ENCODE data around the gene TFIP11.

The TFIP11 gene

GRCh38 chr22:26453812-26454500, 58.3 kb downstream of the TFIP11 start:
- Histone ChIP-seq H3K9me3 (replicated peaks; ENCODE audit: low read length) (no peaks in the 10 kb centered on the region), H3K4me3 (ENCODE audit: low read length) (no peak overlapping the region), H3K4me2 (ENCODE audit: low read length) (no peak overlapping the region), H3K36me3 (ENCODE audit: insufficient read depth, low read length) (peaks cover 34% of the 10 kb centered on the region), H3K27me3 (ENCODE audit: control insufficient read depth, insufficient read depth, low read length) (no peaks in the 10 kb centered on the region), H3K9ac (ENCODE audit: low read depth, low read length) (no peak overlapping the region), H3K4me1 (ENCODE audit: control insufficient read depth, insufficient read depth, low read length) (no peaks in the 10 kb centered on the region)

DNA sequence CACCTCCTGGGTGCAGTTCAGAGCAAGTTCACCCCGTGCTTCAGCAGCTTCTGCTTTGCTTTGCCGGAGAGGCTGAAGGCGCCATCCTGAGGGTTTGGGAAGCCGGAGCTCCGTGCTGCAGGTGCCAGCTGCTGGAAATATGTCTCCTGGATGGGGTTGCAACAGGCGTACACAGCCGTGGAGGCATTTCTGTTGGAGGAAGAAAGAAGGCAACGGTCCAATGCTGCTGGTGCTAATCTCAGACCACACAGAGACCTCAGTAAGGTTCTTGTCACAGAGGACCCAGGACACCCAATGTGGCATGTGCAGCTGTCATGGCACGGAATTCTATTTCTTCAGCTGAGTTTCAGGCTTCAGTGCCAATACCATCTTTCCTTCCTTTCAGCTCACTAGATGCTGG, 59.1 kb downstream of the TFIP11 start:
- Histone ChIP-seq H3K4me3 (ENCODE audit: low read length) (no peak overlapping the region), H3K27me3 (ENCODE audit: control insufficient read depth, insufficient read depth, low read length) (no peaks in the 10 kb centered on the region), H3K4me1 (ENCODE audit: control insufficient read depth, insufficient read depth, low read length) (no peaks in the 10 kb centered on the region), H3K9me3 (replicated peaks; ENCODE audit: low read length) (no peaks in the 10 kb centered on the region), H3K36me3 (ENCODE audit: insufficient read depth, low read length) (peaks cover 31% of the 10 kb centered on the region), H3K9ac (ENCODE audit: low read depth, low read length) (no peak overlapping the region), H3K4me2 (ENCODE audit: low read length) (no peak overlapping the region)

DNA sequence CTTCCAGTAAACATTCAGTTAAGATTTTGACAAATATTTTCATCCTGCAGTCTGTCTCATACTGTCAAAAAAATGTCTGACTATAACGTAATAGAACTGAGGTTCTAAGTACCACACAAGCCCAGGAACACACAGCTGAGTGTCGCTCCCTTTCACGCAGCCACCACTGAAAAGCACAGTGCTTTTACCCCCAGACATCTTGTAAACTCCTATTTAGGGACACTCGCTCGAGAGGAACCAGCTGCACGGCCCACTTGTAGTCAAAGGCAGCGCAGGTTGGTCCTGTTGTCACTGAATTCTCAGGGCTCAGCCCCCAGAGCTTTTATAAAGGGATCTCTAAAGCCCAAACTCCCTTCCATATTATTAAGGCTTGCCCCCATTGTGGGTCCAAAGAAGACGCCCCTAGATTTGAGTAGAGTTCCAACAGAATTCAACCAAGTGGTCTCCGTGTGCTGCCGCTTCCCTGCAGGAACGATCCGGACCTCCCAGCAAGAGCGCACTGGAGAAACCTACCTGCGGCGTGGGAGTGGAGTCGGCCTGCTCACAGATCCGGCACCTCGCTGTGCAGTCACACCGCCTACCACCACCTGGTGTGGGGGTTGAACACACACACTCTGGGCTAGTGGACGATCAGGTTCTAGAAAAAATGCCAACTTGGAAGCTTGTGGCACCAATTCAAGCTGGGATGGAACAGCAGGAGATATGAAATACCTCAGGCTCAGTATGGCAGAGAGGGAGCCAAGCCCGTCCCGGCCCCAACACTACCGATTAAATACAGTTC, 59.8 kb downstream of the TFIP11 start:
- Histone ChIP-seq H3K4me3 (ENCODE audit: low read length) (no peak overlapping the region), H3K4me1 (ENCODE audit: control insufficient read depth, insufficient read depth, low read length) (no peaks in the 10 kb centered on the region), H3K9me3 (replicated peaks; ENCODE audit: low read length) (no peaks in the 10 kb centered on the region), H3K27me3 (ENCODE audit: control insufficient read depth, insufficient read depth, low read length) (no peaks in the 10 kb centered on the region), H3K36me3 (ENCODE audit: insufficient read depth, low read length) (peaks cover 31% of the 10 kb centered on the region), H3K4me2 (ENCODE audit: low read length) (no peak overlapping the region), H3K9ac (ENCODE audit: low read depth, low read length) (no peak overlapping the region)

- no peaks in the 10 kb centered on the region for H3K9me3 ChIP-seq (replicated peaks; ENCODE audit: low read length)
- peaks cover 4% of the 10 kb centered on the region for H3K27me3 ChIP-seq (ENCODE audit: control insufficient read depth, insufficient read depth, low read length)
- H3K4me3 ChIP-seq (ENCODE audit: low read length): no peak overlapping the region
- no peaks in the 10 kb centered on the region for H3K4me1 ChIP-seq (ENCODE audit: control insufficient read depth, insufficient read depth, low read length)
- H3K9ac ChIP-seq (ENCODE audit: low read depth, low read length): no peak overlapping the region
- peaks cover 31% of the 10 kb centered on the region for H3K36me3 ChIP-seq (ENCODE audit: insufficient read depth, low read length)
- no peak overlapping the region for H3K4me2 ChIP-seq (ENCODE audit: low read length)
Measured at GRCh38 chr22:26450453-26451185, 61.7 kb downstream of the TFIP11 start.

DNA sequence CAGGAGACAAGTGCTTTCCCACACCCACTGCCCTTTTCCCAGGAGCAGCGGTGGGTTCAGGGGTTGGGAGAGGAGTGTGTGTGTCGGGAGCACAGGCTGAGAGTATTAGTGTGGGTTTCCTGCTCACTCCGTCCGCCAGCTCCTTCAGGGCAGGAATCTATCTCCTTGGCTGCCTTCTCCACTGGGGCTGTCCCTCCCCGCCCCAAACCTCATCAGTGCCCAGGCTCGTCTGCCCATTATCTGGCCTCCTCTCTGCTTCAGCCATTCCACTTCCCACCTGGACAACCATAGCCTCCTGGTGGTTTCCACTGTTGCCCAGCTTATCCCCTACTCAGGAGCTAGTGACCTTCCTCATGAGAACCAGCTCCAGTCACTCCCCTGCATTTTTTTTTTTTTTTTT, 63.3 kb downstream of the TFIP11 start:
- H3K4me1 ChIP-seq (ENCODE audit: control insufficient read depth, insufficient read depth, low read length): no peaks in the 10 kb centered on the region
- no peak overlapping the region for H3K4me3 ChIP-seq (ENCODE audit: low read length)
- H3K27me3 ChIP-seq (ENCODE audit: control insufficient read depth, insufficient read depth, low read length): peaks cover 4% of the 10 kb centered on the region
- H3K36me3 ChIP-seq (ENCODE audit: insufficient read depth, low read length): peaks cover 28% of the 10 kb centered on the region
- H3K4me2 ChIP-seq (ENCODE audit: low read length): no peak overlapping the region
- no peaks in the 10 kb centered on the region for H3K9me3 ChIP-seq (replicated peaks; ENCODE audit: low read length)
- no peak overlapping the region for H3K9ac ChIP-seq (ENCODE audit: low read depth, low read length)

GRCh38 chr22:26448334-26448733, 63.9 kb downstream of the TFIP11 start:
- Histone ChIP-seq H3K4me1 (ENCODE audit: control insufficient read depth, insufficient read depth, low read length) (no peaks in the 10 kb centered on the region), H3K9ac (ENCODE audit: low read depth, low read length) (no peak overlapping the region), H3K4me3 (ENCODE audit: low read length) (no peak overlapping the region), H3K4me2 (ENCODE audit: low read length) (no peak overlapping the region), H3K36me3 (ENCODE audit: insufficient read depth, low read length) (peaks cover 22% of the 10 kb centered on the region), H3K27me3 (ENCODE audit: control insufficient read depth, insufficient read depth, low read length) (peaks cover 4% of the 10 kb centered on the region), H3K9me3 (replicated peaks; ENCODE audit: low read length) (no peaks in the 10 kb centered on the region)

- Histone ChIP-seq H3K9me3 (replicated peaks; ENCODE audit: low read length) (no peaks in the 10 kb centered on the region), H3K4me3 (ENCODE audit: low read length) (no peak overlapping the region), H3K9ac (ENCODE audit: low read depth, low read length) (no peak overlapping the region), H3K36me3 (ENCODE audit: insufficient read depth, low read length) (peaks cover 17% of the 10 kb centered on the region), H3K4me2 (ENCODE audit: low read length) (no peak overlapping the region), H3K4me1 (ENCODE audit: control insufficient read depth, insufficient read depth, low read length) (no peaks in the 10 kb centered on the region), H3K27me3 (ENCODE audit: control insufficient read depth, insufficient read depth, low read length) (peaks cover 4% of the 10 kb centered on the region)
Measured at GRCh38 chr22:26447584-26448329, 64.5 kb downstream of the TFIP11 start.

DNA sequence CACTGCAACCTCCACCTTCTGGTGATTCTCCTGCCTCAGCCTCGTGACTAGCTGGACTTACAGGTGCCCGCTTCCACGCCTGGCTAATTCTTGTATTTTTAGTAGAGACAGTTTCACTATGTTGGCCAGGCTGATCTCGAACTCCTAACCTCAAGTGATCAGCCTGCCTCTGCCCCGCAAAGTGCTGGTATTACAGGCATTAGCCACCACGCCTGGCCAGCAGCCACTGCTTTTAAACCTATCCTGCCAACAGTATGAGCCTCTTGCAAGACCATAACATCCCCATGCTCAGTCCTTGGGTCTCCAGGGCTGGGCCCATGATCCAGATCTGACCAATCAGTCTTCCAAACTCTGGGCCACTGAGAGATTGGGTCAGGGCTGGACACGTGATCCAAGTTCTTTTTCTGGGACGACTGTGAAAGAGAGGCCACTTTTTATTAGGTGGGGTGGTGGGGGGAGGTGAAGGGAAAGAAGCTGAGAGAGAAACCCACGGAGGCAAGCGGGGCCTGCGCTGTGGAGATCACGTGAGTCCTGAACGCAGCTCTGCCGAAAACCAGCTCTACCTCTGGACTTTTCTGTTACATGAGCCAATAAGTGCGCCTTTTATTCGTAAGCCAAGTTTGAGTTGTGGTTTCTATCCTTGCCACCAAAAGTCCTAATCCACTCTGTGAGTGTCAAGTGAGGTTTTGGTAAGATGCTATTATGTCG, 65.3 kb downstream of the TFIP11 start:
- Histone ChIP-seq H3K27me3 (ENCODE audit: control insufficient read depth, insufficient read depth, low read length) (peaks cover 4% of the 10 kb centered on the region), H3K36me3 (ENCODE audit: insufficient read depth, low read length) (peaks cover 14% of the 10 kb centered on the region), H3K9ac (ENCODE audit: low read depth, low read length) (no peak overlapping the region), H3K4me2 (ENCODE audit: low read length) (no peak overlapping the region), H3K4me3 (ENCODE audit: low read length) (no peak overlapping the region), H3K4me1 (ENCODE audit: control insufficient read depth, insufficient read depth, low read length) (no peaks in the 10 kb centered on the region), H3K9me3 (replicated peaks; ENCODE audit: low read length) (no peaks in the 10 kb centered on the region)

GRCh38 chr22:26445577-26446275, 66.5 kb downstream of the TFIP11 start:
- H3K4me3 ChIP-seq (ENCODE audit: low read length): no peak overlapping the region
- no peak overlapping the region for H3K9ac ChIP-seq (ENCODE audit: low read depth, low read length)
- H3K36me3 ChIP-seq (ENCODE audit: insufficient read depth, low read length): peaks cover 3% of the 10 kb centered on the region
- no peak overlapping the region for H3K4me2 ChIP-seq (ENCODE audit: low read length)
- H3K4me1 ChIP-seq (ENCODE audit: control insufficient read depth, insufficient read depth, low read length): no peaks in the 10 kb centered on the region
- no peaks in the 10 kb centered on the region for H3K9me3 ChIP-seq (replicated peaks; ENCODE audit: low read length)
- peaks cover 4% of the 10 kb centered on the region for H3K27me3 ChIP-seq (ENCODE audit: control insufficient read depth, insufficient read depth, low read length)

DNA sequence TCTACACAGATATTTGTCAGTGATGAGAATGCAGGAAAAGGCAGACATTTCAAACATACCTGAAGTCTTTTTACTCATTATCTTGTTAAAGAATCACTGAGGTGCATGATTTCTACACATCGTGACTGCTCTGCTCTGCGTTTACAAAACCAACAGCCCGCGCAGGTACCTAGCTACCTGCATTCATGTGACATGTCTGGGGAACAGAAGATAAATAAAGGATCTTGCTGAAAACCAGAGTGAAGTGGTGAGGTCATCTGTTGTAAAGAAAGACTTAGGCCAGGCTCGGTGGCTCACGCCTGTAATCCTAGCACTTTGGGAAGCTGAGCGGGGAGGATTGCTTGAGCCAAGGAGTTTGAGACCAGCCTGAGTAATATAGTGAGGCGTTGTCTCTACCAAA, 67.5 kb downstream of the TFIP11 start:
- Histone ChIP-seq H3K36me3 (ENCODE audit: insufficient read depth, low read length) (peaks cover 2% of the 10 kb centered on the region), H3K4me1 (ENCODE audit: control insufficient read depth, insufficient read depth, low read length) (no peaks in the 10 kb centered on the region), H3K9me3 (replicated peaks; ENCODE audit: low read length) (no peaks in the 10 kb centered on the region), H3K9ac (ENCODE audit: low read depth, low read length) (no peak overlapping the region), H3K4me2 (ENCODE audit: low read length) (no peak overlapping the region), H3K4me3 (ENCODE audit: low read length) (no peak overlapping the region), H3K27me3 (ENCODE audit: control insufficient read depth, insufficient read depth, low read length) (peaks cover 4% of the 10 kb centered on the region)

Measured in skeletal muscle satellite cell (primary cell).